ENCODE results near the gene RBM38.
A peak's percentile ranks its signal among the peaks of the same experiment; 100 is the strongest.

RBM38 gene

DNA sequence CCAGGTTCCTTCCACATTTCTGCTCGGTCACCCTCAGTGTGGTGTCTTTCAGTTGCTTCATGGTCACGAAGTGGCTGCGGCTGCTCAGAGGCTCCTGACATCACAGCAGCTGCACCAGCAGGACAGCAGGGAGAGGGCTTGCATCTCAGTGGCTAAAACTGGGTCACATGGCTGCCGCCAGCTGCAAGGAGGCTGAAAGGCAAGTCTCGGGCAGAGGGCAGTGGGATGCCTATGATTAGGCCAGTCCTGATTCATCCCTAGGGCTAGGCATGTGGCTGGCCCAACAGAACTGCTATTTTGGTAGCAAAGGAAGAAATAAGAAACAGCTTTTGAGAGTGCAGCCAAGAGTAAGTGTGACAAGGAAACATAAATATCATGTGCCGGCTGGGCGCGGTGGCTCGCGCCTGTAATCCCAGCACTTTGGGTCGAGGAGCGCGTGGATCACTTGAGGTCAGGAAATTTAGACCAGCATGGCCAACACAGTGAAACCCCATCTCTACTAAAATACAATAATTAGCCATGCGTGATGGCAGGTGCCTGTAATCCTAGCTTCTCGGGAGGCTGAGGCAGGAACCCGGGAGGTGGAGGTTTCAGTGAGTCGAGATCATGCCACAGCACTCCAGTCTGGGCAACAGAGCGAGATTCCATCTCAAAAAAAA, 46.6 kb downstream of the RBM38 start:
- DNase-seq: no peak

DNA sequence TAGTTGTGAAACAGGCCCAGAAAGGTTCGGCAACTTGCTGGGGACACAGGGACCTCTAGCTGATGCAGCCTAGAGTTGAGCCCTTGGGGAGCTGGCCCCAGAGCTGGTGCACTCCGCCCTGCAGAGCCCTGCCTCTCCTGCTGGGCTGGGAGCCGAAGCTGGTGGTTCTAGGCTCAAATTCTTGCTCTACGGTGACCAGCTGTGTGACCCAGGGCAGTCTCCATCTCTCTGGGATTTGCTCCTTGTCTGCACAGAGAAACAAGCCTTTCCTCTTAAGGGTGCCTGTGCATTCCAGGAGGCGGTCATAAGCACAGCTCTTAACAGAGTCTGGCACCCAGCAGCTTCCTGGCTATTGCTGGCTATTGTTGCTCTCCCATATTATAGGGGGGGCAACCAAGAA, 47.4 kb downstream of the RBM38 start:
- DNase-seq: peak; percentile 37

DNA sequence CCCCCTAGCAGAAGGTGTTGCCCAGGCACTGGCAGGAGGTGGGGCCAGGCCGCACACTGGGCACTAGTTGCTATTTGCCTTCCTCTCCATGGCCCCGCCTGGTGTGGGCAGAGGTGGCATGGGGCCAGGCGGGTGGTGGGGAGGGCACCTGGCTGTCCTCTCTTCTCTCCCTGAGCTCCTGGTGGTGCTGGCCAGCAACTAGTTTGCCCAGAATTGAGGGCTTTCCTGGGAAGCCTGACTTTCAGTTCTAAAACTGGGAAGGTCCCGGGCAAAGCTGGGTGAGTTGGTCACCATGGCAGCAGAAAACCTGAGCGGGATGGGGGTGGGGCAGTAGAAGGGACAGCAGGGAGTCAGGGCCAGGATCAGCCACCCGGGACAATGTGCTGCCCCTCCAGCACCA, 48.2 kb downstream of the RBM38 start:
- peak; percentile 89 for DNase-seq

DNA sequence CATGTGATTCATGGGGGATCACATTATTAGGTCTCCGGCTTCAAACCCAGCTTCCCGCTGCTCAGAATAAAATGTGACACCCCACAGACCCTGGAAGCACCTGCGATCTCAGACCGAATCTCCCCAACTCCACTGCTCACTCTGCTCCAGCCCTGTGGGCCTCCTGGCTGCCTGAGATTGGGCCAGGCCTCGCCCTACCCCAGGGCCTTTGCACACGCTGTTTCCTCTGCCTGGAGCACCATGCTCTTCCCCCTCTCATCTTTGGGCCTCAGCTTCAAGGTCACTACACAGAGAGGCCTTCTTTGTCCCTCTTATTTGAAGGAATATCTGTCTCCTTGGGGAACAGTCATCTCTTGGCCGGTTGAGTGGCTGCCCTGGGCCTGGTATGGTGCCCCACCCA, 48.8 kb downstream of the RBM38 start:
- no peak for DNase-seq

DNA sequence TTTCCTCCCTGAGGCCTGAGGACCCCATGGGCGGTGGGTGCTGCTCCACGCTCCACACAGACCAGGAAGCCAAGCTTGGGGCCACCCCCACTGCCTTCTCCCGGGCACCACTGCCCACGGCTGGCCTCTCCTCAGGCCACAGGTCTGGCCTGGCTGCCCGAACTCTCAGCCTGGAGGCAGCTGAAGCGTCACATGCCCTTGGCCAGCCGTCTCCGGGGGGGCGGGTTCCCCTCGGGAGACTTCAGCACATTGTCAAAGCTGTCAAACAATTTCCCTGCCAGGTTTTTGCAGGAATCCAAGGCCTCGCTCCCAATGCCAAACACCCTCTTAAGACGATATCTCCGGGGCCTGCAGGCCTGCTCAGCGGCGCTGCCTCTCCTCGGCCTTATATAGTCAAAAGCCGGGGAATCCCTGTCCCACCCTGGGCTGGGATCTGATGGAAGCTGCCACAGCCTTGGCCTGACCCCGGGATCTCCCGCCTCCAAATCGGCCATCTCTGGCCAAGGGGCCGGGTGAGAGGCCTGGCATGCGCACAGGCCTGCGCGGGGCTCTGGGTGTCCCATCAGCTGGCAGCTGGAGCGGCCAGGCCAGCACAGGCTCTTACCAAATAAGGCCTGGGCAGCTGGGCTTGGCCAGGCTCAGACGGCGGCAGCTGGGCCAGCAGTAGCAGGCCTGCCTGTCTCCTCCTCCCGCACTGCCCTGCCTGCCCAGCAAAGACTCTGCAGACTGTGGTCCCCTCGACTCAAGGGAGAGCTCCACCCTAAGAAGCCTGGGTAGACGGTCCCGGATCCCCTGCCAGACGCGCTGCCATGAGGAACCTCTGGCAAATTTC, 49.7 kb downstream of the RBM38 start:
- no peak for DNase-seq

DNA sequence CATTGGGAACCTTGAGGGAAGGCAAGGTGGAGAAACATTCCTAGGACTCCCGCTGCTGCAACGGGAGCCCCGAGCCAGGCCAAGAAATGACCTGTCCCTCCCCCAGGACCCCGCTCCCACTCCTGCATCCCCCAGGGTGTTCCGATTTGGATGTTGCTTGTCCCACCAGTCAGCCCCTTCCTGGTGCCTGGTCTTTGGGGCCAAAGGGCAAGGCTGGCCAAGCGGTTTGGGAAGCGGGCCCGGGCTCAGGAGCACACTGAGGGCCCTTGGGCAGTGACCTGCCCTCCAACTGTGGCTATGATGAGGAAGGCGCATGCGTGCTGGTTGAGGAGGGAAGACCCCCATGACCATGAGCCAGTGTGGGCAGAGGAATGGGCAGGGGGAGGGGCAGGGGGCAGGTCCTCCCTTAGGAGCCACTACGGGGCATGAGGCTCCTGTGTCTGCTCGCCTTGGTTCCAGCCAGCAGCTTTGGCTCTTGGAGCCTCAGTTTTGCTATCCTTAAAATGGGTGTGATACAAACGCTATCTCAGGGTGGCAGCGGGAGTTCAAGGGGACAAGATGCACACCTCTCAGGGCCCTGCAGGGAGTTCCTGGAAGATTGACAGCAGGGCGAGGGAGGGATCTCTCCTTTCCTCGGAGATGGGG, 50.4 kb downstream of the RBM38 start:
- no peak for DNase-seq

DNA sequence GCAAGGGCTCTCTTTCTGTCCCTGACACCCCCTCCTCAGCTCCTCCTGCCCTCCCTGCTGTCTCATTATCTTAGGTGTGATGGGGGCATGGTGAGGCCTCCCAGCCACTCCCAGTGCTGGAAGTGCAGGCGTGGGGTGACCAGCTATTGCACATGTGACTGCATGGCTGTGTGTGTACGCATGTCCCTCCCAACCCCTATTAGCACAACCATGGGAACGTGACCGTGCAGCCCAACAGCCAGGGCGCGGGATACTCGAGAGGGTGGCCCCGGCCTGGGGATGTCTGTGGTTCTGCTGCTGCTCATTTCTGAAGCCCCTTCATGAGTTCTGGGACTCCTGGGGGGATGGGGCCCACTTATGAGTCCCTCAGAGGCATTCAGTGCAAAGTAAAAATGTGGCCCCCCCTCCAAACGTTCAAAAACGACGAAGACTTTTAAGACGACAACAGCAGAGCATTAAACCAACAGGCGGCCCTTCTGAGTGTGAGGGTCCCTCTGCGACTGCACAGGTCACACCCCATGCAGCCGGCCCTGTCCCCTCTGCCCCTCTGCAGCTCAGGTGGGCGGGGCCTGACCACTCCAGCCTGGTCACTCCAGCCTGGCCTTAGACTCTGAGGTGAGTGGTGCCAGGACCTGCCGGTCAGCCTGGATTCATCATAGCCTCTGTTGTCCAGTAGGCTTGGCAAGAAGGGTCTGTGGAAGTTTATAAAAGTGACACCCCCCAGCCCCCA, 51.1 kb downstream of the RBM38 start:
- no peak for DNase-seq

DNA sequence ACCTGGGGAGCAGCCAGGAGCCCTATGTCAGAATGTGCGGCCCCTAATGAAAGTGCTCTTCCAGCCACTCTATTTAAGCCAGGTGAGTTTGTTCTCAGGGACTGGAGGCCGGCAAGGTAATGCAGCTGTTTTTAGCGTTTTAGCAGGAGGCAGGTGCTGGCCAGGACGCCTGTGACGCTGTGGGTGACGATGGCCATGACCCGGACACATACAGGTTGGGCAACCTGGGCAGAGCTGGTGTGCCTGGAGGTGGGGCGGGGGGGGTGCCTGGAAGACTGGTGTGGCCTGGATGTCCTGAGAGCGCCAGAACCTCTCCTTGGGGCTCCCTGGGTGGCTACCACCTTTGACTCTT, 51.7 kb downstream of the RBM38 start:
- no peak for DNase-seq

DNA sequence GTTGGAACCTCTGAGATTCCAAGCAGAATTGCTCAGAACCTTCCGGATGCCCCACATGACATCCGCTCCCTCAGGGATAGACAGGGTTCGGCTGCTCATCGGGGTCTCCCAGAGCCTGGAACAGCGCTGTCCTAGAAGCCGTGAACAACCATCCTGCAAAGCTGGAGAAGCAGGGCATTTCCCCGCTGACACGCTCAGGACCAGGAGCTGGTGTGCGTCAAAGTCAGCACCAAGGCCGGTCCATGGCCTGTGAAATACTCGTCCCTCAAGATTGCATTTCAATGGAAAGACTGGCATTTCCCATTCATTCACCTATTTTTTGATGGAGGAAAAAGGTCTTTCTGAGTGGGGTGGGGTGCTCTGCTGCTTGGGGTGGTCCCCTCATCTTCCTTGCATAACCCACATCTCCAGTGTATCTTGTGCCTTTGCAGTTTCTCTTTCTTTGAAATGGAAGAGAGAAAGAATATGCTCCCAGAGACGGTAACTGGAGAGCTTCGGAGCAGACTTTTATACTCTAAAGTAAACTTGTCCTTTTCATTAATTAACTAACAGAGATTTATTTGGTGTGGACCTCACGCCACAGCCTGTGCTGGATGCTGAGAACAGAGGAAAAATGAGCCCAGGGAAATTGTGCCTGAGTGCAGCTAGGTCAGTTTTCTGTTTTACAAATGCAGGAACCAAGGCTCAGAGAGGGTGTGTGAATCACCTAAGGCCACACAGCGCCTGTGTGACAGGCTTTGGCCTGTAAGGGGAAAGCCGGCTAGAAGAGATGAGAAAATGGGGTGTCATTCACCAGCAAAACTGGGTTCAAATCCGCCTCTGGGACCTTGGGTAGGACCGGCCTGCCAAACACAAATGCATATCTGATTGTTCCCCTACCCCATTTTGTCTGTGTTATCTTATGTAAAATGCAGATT, 52.4 kb downstream of the RBM38 start:
- DNase-seq: no peak

DNA sequence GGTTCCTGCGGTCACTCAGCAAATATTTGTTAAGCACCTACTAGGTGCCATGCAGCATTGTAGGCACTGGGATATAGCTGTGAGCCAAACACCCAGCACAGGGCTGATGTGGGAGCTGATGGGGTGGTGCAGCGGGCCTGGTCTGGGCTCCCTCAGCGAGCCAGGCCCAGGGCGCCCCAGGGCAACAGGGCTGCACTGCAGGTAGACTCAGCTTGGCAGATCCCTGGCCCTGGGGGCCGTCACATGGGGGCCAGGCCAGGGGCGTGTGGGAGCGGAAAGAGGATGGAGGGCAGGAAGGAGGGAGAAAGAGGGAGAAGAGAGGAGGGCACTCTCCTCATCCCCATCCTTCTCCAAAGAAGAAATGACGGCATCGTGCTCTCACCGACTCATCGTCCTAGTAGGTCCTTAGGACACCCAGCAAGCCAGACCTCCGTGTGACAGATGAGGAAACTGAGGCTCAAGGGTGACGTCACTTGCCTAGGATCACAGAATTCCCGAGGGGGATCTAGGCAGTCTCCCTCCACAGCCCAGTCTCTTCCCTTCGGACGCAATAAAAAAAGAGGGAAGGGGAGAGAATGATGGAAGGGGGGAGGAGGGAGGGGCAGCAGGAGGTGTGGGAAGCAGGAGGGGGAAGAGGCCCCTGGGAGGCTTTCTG, 53.3 kb downstream of the RBM38 start:
- no peak for DNase-seq

DNA sequence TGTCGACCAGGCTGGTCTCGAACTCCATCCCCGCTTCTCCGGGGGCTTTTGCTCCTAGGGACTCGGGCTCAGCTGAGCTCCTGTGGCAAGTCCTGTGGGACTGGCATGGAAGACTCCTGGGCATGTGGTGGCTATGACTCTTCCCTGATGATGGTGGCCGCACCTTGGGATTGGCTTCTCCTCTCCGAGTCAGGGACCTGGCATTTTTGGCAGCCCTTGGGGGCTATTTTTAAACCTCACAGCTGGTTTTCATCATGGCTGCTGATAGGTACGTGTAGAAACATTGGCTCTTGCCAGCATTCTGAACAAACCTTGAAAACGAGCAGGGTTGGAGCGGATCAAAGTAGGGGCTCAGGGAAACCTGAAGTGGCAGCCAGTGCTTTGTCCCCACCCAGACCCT, 54.1 kb downstream of the RBM38 start:
- DNase-seq: no peak

DNA sequence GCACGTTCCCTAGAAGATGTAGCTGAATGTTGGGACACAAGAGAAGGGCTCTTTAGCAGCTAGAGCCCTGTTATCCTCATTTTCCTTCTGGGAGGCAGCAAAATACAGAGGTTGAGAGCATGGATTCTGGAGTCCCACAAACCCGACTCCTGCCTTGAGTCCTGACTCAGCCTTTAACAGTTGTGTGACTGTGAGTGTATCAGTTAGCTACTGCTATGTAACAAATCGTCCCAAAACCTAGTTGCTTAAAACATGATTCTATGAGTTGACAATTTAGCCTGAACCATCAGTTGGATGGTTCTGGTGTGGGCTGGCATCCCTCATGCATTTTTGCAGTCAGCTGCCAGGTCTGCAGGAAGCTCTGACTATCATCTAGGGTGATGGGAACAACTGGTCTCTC, 54.6 kb downstream of the RBM38 start:
- DNase-seq: no peak

DNA sequence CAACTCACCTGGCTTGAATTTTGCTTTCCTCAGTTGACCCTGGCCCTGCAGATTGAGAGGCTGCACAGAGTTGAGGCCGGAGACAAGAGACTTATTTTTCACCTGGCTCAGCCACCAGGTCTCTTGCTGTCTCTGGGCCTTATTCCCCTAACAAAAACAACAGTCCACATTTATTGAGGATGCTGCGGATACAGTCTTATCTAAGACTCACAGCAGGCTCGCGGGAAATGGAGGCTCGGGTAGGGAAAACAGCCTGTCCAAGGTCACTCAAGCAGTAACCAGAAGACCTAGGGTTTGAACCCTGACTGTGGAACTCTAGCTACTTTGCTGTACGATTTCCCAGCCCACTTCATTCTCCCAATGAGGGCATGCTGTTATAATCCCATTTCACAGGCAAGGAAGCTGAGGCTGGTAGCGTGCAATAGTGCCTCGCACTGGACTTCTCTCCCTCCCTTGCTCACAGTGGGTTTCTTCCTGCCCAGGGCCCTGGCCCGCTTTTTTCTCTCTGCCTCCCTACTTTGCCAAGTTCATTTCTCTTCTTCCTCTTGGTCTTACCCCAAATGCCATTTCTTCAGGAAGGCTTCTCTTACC, 57.7 kb downstream of the RBM38 start:
- DNase-seq: no peak

DNA sequence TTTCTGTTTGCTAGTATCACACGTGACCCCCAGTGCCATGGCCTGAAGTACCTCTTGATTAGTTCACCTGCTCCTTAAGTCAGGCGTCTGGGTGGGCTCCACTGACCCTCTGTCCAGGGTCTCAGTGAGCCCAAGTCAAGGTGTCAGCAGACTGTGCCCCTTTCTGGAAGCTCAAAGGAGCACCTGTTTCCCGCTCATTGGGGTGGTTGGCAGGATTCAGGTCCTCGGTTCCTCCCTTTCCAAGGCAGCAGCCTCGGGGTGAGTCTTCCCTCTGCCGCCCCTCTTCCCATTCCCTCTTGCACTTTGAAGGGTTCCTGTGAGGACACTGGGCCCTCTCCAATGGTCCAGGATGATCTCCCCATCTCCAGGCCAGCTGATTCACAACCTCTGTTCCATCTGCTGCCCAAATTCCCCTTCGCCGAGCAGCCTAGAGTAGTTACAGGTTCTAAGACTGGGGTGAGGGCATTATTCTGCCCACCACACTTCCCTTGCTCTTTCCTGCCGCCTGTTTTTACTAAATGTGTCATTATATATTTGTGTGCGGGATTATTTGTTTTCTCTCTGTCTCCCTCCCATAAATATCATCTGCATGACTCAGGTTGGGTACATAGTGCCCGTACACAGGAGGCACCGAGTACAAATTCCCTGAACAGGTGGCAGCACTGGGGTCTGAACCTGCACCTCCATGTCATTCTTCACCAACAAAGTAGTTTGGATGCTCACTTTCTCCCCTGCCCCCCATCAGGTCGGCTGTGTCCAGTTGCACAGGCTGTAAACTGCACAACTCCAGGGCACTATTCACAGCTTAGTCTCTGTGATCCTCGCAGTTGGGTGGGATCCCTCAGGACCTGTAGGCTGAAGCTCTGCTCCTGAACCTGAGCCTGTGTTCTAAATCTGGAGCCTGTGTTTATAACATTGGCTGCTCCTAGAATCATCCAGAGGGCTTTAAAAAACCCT, 58.5 kb downstream of the RBM38 start:
- DNase-seq: no peak

DNA sequence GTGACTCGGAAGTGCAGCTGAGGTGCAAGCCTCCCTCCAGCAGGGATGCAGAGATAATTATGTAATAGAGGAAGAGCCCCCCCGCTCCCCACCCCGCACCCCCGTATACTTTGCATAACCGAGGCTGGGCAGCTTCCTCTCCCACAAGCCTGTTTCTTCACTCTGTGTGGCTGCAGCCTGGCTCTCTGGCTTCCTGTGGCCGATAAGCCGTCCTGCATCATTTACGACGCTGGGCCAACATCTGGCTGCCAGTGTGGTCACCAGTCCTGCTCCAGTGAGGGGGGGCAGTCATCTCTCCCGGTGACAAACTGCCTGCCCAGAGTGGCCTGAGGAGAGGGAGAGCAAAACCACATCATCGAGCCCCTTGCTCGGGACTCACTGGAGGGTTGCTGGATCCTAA, 59.2 kb downstream of the RBM38 start:
- no peak for DNase-seq

DNA sequence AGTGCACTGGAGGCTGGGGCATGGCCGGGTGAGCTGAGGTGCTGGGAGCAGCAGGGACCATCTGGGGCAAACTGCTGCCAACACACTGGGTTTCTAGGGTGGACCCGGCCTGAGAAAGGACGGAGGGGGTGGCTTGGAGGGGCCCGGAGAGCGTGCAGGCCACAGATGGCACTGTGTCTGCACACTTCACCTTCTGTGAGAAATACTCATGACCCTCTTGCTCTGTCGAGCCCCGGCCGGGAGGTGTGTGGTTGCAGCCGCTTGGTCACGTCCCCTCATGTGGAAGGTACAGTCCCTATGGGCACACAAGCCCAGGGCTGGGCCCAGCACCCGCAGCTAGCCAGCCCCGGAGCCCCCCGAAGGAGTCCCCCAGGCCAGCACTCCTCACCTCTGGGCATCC, 59.7 kb downstream of the RBM38 start:
- no peak for DNase-seq

DNA sequence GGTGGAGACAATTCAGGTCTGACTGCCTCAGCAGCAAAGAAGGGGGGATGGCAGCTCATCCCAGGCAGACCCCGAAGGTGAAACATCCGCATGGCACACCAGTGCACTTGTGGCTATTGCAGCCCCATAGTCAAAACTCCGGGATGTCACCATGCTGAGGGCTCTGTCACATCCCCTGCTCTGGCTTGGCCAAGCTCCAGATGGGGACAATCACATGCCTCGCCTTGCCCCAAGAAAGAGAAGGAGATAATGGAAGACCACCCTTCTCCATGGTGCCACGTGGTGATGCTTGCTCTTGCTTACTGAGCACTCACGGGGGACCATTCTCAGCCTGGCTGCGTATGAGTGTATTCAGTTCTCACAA, 60.2 kb downstream of the RBM38 start:
- DNase-seq: no peak

DNA sequence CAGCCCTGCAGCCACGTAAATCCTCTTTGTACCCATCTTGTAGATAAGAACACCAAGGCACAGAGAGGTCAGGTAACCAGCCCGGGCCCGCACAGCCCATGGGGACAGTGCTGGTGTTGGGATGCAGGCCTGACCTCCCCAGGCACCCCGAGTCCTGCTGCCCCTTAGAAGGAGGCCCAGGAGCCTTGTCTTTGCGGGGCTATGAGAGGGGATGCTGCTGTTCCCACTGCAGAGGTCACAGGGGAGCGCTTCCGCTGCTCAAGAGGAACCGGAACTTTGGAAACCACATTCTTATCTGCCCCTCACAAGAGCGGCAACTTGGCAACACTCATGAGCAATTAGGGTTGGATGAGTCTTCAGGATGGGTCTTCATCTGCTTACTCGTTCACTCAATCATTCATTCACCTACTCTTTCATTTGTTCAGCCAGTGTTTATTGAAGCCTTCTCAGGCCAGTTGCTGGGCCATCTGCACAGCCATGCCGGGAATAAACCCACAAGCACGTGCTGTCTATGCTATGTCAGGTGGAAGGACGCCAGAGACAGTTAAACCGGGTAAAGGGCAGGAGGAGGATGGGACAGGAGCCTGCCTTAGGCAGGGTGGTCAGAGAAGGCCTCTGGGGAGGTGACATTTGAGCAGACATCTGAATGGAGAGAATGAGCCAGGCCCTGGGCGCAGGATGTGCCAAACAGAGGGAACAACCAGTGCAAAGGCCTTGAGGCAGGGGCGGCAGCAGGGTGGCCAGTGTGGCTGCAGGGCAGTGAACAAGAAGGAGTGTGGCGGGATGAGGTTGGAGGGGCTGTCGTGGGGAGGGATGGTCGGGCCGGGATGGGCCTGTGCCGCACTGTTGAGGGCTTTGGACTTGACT, 60.8 kb downstream of the RBM38 start:
- DNase-seq: no peak

DNA sequence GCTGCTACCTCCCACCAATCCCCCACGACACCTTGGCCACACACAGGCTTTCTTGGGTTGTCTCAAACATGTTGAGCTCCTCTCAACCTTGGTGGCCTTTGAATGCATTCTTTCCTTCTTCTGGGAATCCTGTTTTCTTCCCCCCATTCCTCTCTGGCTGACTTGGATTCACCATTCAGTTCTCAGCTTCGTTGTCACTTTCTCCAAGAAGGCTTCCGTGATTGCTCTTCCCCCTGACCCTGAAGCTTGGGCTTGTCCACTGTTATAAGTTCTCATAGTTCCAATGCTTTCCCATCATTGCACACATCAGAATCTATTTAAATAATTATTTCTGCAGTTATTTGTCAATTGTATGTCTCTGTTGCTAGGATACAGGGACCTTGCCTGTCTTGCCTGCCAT, 64.2 kb downstream of the RBM38 start:
- DNase-seq: no peak
